Activated B cell treated with CpG ODN at 0.5 μM for 24 hours (primary cell): ENCODE results near the gene IL37. TPM values are rescaled to one million over a fixed set of nuclear protein-coding genes. Genes with fewer than 3 reads are reported as not detected.

Experiments used
- ATAC-seq: fragments of 200-7000 bp; cut with Tn5 transposase; one replicate; pipeline ENCODE4 v1.10.0; 2021; ENCODE audit warnings: low read depth, mild to moderate bottlenecking, moderate library complexity
- CTCF ChIA-PET: fragments of 350-600 bp; sonication (Branson Sonifier 250); formaldehyde crosslinking; loops from one replicate; lab custom pipeline; 2021; ENCODE audit warnings: antibody characterized with exemption; lab: Charles Lee
- POLR2A ChIA-PET: fragments of 350-600 bp; sonication (Branson Sonifier 250); formaldehyde crosslinking; loops from one replicate; lab custom pipeline; 2021; ENCODE audit warnings: antibody characterized with exemption; lab: Charles Lee
- DNase-seq: peaks from one replicate; pipeline ENCODE4 v3.0.0; 2022
- H3K27ac Mint-ChIP-seq: one replicate; pipeline ENCODE4 v1.8.0; 2020; ENCODE audit warnings: mixed read lengths
- H3K27me3 Mint-ChIP-seq: one replicate; pipeline ENCODE4 v1.8.0; 2021; ENCODE audit warnings: mixed read lengths
- H3K36me3 Mint-ChIP-seq: one replicate; pipeline ENCODE4 v1.8.0; 2021; ENCODE audit warnings: low read depth, mixed read lengths
- H3K4me1 Mint-ChIP-seq: one replicate; pipeline ENCODE4 v1.8.0; 2021; ENCODE audit warnings: mixed read lengths
- H3K4me3 Mint-ChIP-seq: one replicate; pipeline ENCODE4 v1.8.0; 2020; ENCODE audit warnings: mild to moderate bottlenecking, mixed read lengths
- H3K9me3 Mint-ChIP-seq: one replicate; pipeline ENCODE4 v1.8.0; 2020; ENCODE audit warnings: mixed read lengths
- CTCF ChIP-seq: fragments of 200-600 bp; IDR thresholded peaks from one replicate; pipeline ENCODE4 v1.8.0; 2022; ENCODE audit warnings: antibody characterized with exemption, mild to moderate bottlenecking
- intact Hi-C: fragments of 100-400 bp; cut with micrococcal nuclease; formaldehyde crosslinking; loops from one replicate; pipeline ENCODE4 v1.15.1; 2024
- total RNA-seq: library from RNA; stranded (reverse); gene quantifications from 2 replicates; pipeline ENCODE4 v1.2.3, GENCODE V29; 2022

The IL37 gene
- total RNA-seq, 1 donor from 2014 or later, result not detected

GRCh38 chr2:112942654-112943002, 31.7 kb downstream of the IL37 start:
- no peak for TF ChIP-seq CTCF
- ChIA-PET POLR2A (no interaction called here), CTCF (interaction anchor here (1.0 to 4.2 kb wide), 4 partner anchors 13 to 194 kb away, joined by 3 to 66 read pairs (median 10); no protein-coding TSS in a partner anchor)
- Mint-ChIP-seq H3K36me3 (no peaks in the 10 kb centered on the region), H3K4me1 (no peaks in the 10 kb centered on the region), H3K9me3 (no peaks in the 10 kb centered on the region), H3K4me3 (no peak overlapping the region), H3K27me3 (peaks cover 7% of the 10 kb centered on the region), H3K27ac (no peak overlapping the region)
- ATAC-seq (no peak), DNase-seq (no peak)
- intact Hi-C loops, result no loop called here

GRCh38 chr2:112944971-112945370, 34.0 kb downstream of the IL37 start:
- no peak for TF ChIP-seq CTCF
- ATAC-seq, result no peak
- H3K36me3 Mint-ChIP-seq, result no peaks in the 10 kb centered on the region
- H3K27ac Mint-ChIP-seq, result no peak overlapping the region
- H3K27me3 Mint-ChIP-seq, result peaks cover 11% of the 10 kb centered on the region
- DNase-seq, result no peak
- no peaks in the 10 kb centered on the region for H3K9me3 Mint-ChIP-seq
- intact Hi-C loops, result no loop called here
- ChIA-PET CTCF (interaction anchor here (3.5 kb wide), 1 partner anchor 15 kb away, joined by 19 read pairs; no protein-coding TSS in a partner anchor), POLR2A (no interaction called here)
- H3K4me3 Mint-ChIP-seq, result no peak overlapping the region
- H3K4me1 Mint-ChIP-seq, result no peaks in the 10 kb centered on the region

- H3K27ac Mint-ChIP-seq, result no peak overlapping the region
- ChIA-PET CTCF (interaction anchor here (1.0 to 3.5 kb wide), 2 partner anchors 14 to 197 kb away, joined by 3 to 19 read pairs; no protein-coding TSS in a partner anchor), POLR2A (no interaction called here)
- no peaks in the 10 kb centered on the region for H3K36me3 Mint-ChIP-seq
- DNase-seq, result no peak
- H3K4me3 Mint-ChIP-seq, result no peak overlapping the region
- no peaks in the 10 kb centered on the region for H3K4me1 Mint-ChIP-seq
- H3K27me3 Mint-ChIP-seq, result peaks cover 11% of the 10 kb centered on the region
- TF ChIP-seq CTCF, result no peak
- ATAC-seq, result no peak
- intact Hi-C loops, result no loop called here
- H3K9me3 Mint-ChIP-seq, result no peaks in the 10 kb centered on the region
Observed at GRCh38 chr2:112946086-112946485, 35.1 kb downstream of the IL37 start.

GRCh38 chr2:112947374-112947773, 36.4 kb downstream of the IL37 start:
- no peaks in the 10 kb centered on the region for H3K36me3 Mint-ChIP-seq
- H3K27me3 Mint-ChIP-seq, result peaks cover 18% of the 10 kb centered on the region
- H3K27ac Mint-ChIP-seq, result no peak overlapping the region
- TF ChIP-seq CTCF, result no peak
- ATAC-seq, result no peak
- H3K9me3 Mint-ChIP-seq, result no peaks in the 10 kb centered on the region
- intact Hi-C loops, result no loop called here
- H3K4me1 Mint-ChIP-seq, result no peaks in the 10 kb centered on the region
- ChIA-PET POLR2A (no interaction called here), CTCF (interaction anchor here (1.0 to 3.5 kb wide), 2 partner anchors 13 to 16 kb away, joined by 3 to 19 read pairs; no protein-coding TSS in a partner anchor)
- no peak for DNase-seq
- H3K4me3 Mint-ChIP-seq, result no peak overlapping the region

- intact Hi-C loops, result no loop called here
- no peaks in the 10 kb centered on the region for H3K36me3 Mint-ChIP-seq
- no peak overlapping the region for H3K27ac Mint-ChIP-seq
- ChIA-PET POLR2A (no interaction called here), CTCF (no interaction called here)
- H3K9me3 Mint-ChIP-seq, result no peaks in the 10 kb centered on the region
- no peak for ATAC-seq
- peaks cover 13% of the 10 kb centered on the region for H3K27me3 Mint-ChIP-seq
- H3K4me1 Mint-ChIP-seq, result no peaks in the 10 kb centered on the region
- no peak for DNase-seq
- no peak overlapping the region for H3K4me3 Mint-ChIP-seq
- TF ChIP-seq CTCF, result no peak
Observed at GRCh38 chr2:112949456-112949855, 38.5 kb downstream of the IL37 start.
